Body of pancreas (tissue), 4 donors: ENCODE results near the gene AFF3. TPM values are rescaled to one million over a fixed set of nuclear protein-coding genes. Genes with fewer than 3 reads are reported as not detected.

Experiments
- ATAC-seq: fragments of 150-250 bp; one replicate; pipeline ENCODE4 v1.9.1; 2016
- DNase-seq, 4 donors: peaks; one replicate each; pipeline ENCODE4 v3.0.0-alpha.2; 2019
- H3K27ac ChIP-seq, 4 donors: fragments of 200-600 bp; sonication (generic); 1 replicate in 3 of 4; 2 replicates in 1 of 4; pipeline versions ENCODE4 v1.5.1 to v1.6.1; 2016 to 2019; ENCODE audit warnings: mild to moderate bottlenecking in 1 of 4, mixed read lengths in 1 of 4, moderate library complexity in 1 of 4
- H3K27me3 ChIP-seq, 2 donors: fragments of 200-600 bp; sonication (generic); one replicate each; pipeline ENCODE4 v1.6.0; 2016; ENCODE audit warnings: mild to moderate bottlenecking in 1 of 2
- H3K36me3 ChIP-seq, 2 donors: fragments of 200-600 bp; sonication (generic); replicated peaks in 1 of 2; 2 replicates each; pipeline ENCODE4 v1.5.1; 2016; ENCODE audit warnings: low read depth in 2 of 2; ENCODE audit not compliant: insufficient read depth in 1 of 2
- H3K4me1 ChIP-seq: fragments of 200-600 bp; sonication (generic); one replicate; pipeline ENCODE4 v1.6.0; 2016
- H3K4me3 ChIP-seq, 2 donors: fragments of 200-600 bp; sonication (generic); 1 replicate in 1 of 2; 2 replicates in 1 of 2; pipeline ENCODE4 v1.5.1; 2016 to 2019
- H3K9me3 ChIP-seq, 3 donors: fragments of 200-600 bp; sonication (generic); 1 replicate in 2 of 3; 2 replicates in 1 of 3; pipeline ENCODE4 v1.5.1; 2016
- POLR2A ChIP-seq, 3 donors: fragments of 450-650 bp; IDR thresholded peaks; one replicate each; pipeline ENCODE4 v1.6.1; 2016; ENCODE audit warnings: antibody characterized with exemption in 3 of 3, mild to moderate bottlenecking in 2 of 3
- WGBS, 2 donors: methylation state at CpG; one replicate each; pipeline ENCODE4 v1.1.5; 2017; 5-methylcytosine and 5-hydroxymethylcytosine counted together
- intact Hi-C: fragments of 100-400 bp; cut with DNase I; formaldehyde crosslinking; loops from one replicate; pipeline ENCODE4 v1.15.1; 2023
- total RNA-seq, 2 donors: library from RNA; depleted of rRNA; stranded (reverse); fragments of >200 nt; gene quantifications; one replicate each; pipeline ENCODE4 v1.1.0, GENCODE V29; 2016
- TF ChIP-seq, protein P1 (sequence below), 7 experiments: fragments of 450-650 bp in 4 of 7; fragments of 200-600 bp in 3 of 7; sonication (generic) in 3 of 7; IDR thresholded peaks; one replicate each; pipeline ENCODE4 v1.5.1; 2016 to 2019; ENCODE audit warnings: antibody characterized with exemption in 7 of 7

The AFF3 gene
- total RNA-seq, 2 donors from 2014 or later: 0.52 to 0.99 TPM

DNA sequence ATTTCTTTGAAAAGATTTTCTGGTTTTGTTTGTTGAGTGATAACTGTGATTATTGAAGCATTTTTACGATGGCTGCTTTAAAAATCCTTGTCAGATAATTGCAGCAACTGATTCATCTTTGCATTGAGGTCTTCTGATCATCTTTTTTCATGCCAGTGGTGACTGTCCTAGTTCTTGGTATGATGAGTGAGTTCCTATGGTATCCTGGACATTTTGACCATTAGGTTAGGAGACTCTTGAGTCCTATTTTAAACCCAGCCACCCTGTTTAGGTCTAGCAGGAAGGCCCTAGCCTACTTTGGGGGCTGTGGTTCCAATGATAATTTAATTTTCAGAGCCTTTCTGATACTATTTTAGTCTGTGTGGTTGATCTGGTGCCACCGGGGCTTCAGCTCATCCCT is 579.9 kb downstream of the AFF3 start:
- Histone ChIP-seq H3K27me3 (no peaks in the 10 kb centered on the region), H3K27ac (no peak overlapping the region), H3K4me1 (no peaks in the 10 kb centered on the region), H3K36me3 (no peaks in the 10 kb centered on the region), H3K4me3 (no peak overlapping the region), H3K9me3 (no peaks in the 10 kb centered on the region)
- WGBS, 2 donors: 78 to 81% methylated on average over 2 of the region's 2 CpGs
- intact Hi-C loops: no loop called here
- DNase-seq (no peak), ATAC-seq (no peak)
- TF ChIP-seq, protein P1, sequence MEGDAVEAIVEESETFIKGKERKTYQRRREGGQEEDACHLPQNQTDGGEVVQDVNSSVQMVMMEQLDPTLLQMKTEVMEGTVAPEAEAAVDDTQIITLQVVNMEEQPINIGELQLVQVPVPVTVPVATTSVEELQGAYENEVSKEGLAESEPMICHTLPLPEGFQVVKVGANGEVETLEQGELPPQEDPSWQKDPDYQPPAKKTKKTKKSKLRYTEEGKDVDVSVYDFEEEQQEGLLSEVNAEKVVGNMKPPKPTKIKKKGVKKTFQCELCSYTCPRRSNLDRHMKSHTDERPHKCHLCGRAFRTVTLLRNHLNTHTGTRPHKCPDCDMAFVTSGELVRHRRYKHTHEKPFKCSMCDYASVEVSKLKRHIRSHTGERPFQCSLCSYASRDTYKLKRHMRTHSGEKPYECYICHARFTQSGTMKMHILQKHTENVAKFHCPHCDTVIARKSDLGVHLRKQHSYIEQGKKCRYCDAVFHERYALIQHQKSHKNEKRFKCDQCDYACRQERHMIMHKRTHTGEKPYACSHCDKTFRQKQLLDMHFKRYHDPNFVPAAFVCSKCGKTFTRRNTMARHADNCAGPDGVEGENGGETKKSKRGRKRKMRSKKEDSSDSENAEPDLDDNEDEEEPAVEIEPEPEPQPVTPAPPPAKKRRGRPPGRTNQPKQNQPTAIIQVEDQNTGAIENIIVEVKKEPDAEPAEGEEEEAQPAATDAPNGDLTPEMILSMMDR (IDR thresholded peaks at IDR 0.05): no peak

DNA sequence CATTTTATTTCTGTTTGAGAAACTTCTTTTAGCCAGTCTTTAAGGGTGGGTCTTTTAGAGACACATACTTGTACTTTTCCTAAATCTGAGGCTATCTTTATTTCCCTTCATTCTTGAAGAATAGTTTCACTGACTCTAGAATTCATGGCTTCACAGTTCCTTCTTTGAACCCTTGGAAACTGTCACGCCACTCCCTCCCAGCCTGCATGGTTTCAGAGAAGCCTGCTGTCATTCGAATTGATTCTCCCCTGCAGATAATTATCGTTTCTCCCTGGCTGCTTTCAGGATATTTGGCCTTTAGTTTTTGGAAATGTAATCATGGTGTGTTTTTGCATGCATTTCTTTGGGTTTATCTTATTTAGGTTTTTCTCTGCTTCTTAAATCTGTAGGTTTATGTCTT is 580.6 kb downstream of the AFF3 start:
- H3K4me3 ChIP-seq: no peak overlapping the region

DNA sequence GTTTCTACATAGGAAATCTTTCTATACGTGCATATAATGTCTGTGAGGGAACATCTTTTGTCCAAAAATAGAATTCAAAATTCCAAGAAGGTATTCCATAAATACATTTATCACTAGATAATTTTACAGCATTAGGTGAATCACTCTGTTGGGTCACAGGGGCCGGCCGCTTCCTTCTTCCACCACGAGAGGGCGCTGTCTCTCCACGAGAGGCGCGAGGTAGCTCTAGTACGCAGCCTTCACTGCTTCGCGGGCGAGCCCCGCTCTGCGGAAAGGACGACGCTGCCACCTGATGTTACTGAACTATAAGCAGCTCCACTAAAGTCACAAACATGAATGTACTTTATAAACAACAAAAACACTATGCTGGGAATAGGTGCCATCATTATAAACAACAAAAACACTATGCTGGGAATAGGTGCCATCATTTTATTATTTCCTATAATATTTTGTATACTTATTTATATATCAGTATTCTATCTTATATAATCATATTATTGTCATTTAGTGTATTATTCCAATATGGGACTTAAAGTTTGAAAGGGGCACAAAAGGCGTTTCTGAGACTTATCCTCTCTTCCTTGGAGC is 583.2 kb downstream of the AFF3 start:
- Histone ChIP-seq H3K27me3 (no peaks in the 10 kb centered on the region), H3K4me3 (no peak overlapping the region), H3K9me3 (no peaks in the 10 kb centered on the region), H3K27ac (no peak overlapping the region), H3K4me1 (no peaks in the 10 kb centered on the region), H3K36me3 (no peaks in the 10 kb centered on the region)
- DNase-seq: peak; percentile 83 to 88 (median 85)
- 1 to 4% methylated on average over 17 of the region's 17 CpGs for WGBS, 2 donors
- peak; percentile 81 for ATAC-seq
- intact Hi-C loops: loop anchor here (5.0 kb wide), 1 partner anchor 683 kb away; no protein-coding TSS in a partner anchor
- TF ChIP-seq POLR2A (IDR thresholded peaks at IDR 0.05): no peak
- TF ChIP-seq, protein P1 (IDR thresholded peaks at IDR 0.05): peak; percentile 82 to 100 (median 96)

More for the DNA sequence above, 580.6 kb downstream of the AFF3 start:
- Histone ChIP-seq H3K4me1 (no peaks in the 10 kb centered on the region), H3K27ac (no peak overlapping the region), H3K36me3 (no peaks in the 10 kb centered on the region), H3K9me3 (no peaks in the 10 kb centered on the region), H3K27me3 (no peaks in the 10 kb centered on the region)
- intact Hi-C loops: no loop called here
- 77 to 81% methylated on average over 3 of the region's 3 CpGs for WGBS, 2 donors
- ATAC-seq (no peak), DNase-seq (no peak)
- TF ChIP-seq POLR2A (IDR thresholded peaks at IDR 0.05): no peak
- TF ChIP-seq, protein P1 (IDR thresholded peaks at IDR 0.05): no peak

DNA sequence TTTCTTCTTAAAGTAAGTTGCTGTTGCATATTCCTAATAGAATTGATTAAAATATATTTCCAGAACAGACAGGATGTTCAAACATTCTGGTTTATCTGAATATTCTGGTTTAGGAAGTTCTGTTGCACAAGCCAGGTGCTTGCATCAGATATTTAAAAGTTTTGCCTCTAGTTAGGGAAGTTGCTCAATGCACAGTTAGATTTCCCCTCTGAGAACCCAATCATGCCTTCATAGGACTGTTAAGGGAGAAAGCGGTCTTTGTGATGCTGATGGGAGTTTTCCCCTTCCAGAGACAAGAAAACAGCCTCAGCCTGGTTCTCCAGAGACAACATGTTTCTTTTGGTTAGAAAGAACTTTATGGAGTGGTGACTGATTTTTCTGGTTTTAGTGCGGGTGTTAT is 587.0 kb downstream of the AFF3 start:
- WGBS, 2 donors: 52 to 68% methylated on average over 2 of the region's 2 CpGs
- intact Hi-C loops: loop anchor here (5.0 kb wide), 1 partner anchor 687 kb away; no protein-coding TSS in a partner anchor
- no peaks in the 10 kb centered on the region for H3K9me3 ChIP-seq
- no peaks in the 10 kb centered on the region for H3K36me3 ChIP-seq
- H3K4me3 ChIP-seq: no peak overlapping the region
- TF ChIP-seq, protein P1 (IDR thresholded peaks at IDR 0.05): no peak
- TF ChIP-seq POLR2A (IDR thresholded peaks at IDR 0.05): no peak
- no peak overlapping the region for H3K27ac ChIP-seq
- H3K27me3 ChIP-seq: no peaks in the 10 kb centered on the region
- H3K4me1 ChIP-seq: no peaks in the 10 kb centered on the region
- ATAC-seq: no peak
- peak in 1 of 4 donors; percentile 7 for DNase-seq

DNA sequence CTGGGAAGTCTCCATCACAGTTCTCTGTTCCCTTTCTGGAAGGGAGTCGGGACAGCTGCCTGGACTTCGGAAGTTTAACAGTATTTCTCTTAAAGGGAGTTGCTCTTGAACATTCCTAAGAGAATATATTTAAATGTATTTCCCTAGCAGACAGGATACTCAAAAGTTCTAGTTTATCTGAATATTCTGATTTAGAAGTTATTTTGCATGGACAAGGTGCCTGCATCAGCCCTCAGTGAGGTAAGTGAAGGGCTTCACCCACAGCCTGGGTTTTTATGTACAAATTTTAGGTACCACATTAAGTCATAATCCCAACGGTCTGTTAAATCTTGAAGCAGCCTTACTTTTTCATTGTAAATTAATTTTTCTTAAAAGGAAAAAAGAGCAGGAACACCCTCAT is 587.5 kb downstream of the AFF3 start:
- Histone ChIP-seq H3K4me1 (no peaks in the 10 kb centered on the region), H3K27ac (no peak overlapping the region), H3K27me3 (no peaks in the 10 kb centered on the region), H3K4me3 (no peak overlapping the region), H3K9me3 (no peaks in the 10 kb centered on the region), H3K36me3 (no peaks in the 10 kb centered on the region)
- ATAC-seq: no peak
- DNase-seq: no peak
- no peak for TF ChIP-seq POLR2A (IDR thresholded peaks at IDR 0.05)
- TF ChIP-seq, protein P1 (IDR thresholded peaks at IDR 0.05): no peak
- intact Hi-C loops: loop anchor here (5.0 kb wide), 1 partner anchor 687 kb away; no protein-coding TSS in a partner anchor
- 50 to 52% methylated on average over 3 of the region's 3 CpGs for WGBS, 2 donors
